GM21619 (cell line): ENCODE measurements around the gene CBARP.

ENCODE experiments used
- ATAC-seq: cut with Tn5 transposase; IDR thresholded peaks from one replicate; pipeline ENCODE4 v1.9.1; 2021; ENCODE audit not compliant: unreplicated experiment

Gene CBARP

DNA sequence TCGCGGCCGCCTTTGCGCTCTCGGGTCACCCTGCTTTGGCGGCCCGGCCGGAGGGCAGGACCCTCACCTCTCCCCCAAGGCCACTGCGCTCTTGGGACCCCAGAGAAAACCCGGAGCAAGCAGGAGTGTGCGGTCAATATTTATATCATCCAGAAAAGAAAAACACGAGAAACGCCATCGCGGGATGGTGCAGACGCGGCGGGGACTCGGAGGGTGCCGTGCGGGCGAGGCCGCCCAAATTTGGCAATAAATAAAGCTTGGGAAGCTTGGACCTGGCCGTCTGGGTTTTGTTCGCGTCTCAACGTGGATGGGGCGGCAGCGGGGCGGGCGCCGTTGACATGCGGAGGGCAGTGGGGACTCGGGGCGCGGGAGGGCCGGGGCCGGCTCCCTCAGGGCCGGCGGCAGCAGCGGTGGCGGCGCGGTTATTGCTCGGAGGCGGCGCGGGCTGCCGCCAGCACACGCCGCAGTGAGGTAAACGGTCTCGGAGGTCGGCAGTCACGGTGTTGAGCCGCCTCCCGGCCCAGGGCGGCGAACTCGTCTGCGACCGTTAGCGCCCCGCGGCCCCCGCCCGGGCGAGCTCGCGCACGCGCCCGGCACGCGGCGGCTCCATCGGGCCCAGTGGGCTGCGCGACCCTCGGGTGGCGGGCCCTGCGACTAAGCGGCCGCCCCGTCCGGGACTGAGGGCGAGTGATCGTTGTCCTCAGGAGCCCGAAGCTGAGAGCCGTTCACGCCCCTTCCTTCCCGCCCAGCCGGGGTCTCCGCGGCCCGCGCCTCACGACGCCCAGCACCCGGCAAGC is 9.4 kb downstream of the CBARP start:
- ATAC-seq: no peak

DNA sequence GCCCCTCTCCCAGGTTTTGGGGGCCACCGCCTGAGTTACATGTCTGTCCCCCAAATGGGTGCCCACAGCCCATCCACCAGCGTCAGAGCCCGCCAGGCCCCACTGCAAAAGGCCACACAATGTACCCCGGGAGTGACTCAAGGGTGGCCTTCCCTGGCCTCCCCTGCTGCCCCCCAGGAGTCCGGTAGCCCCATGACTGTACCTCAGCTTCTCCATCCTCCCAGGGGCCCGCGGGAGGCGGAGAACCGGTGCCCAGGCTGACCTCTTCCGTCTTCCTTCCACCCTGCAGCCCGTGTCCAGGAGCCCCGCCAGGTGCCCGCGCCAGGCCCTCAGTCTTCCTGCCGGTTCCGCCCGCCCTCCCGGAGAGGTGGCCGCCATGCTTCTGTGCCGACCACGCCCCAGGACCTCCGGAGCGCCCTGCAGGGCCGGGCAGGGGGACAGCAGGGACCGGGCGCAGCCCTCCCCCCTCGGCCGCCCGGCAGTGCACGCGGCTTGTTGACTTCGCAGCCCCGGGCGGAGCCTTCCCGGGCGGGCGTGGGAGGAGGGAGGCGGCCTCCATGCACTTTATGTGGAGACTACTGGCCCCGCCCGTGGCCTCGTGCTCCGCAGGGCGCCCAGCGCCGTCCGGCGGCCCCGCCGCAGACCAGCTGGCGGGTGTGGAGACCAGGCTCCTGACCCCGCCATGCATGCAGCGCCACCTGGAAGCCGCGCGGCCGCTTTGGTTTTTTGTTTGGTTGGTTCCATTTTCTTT is 10.3 kb downstream of the CBARP start:
- no peak for ATAC-seq

DNA sequence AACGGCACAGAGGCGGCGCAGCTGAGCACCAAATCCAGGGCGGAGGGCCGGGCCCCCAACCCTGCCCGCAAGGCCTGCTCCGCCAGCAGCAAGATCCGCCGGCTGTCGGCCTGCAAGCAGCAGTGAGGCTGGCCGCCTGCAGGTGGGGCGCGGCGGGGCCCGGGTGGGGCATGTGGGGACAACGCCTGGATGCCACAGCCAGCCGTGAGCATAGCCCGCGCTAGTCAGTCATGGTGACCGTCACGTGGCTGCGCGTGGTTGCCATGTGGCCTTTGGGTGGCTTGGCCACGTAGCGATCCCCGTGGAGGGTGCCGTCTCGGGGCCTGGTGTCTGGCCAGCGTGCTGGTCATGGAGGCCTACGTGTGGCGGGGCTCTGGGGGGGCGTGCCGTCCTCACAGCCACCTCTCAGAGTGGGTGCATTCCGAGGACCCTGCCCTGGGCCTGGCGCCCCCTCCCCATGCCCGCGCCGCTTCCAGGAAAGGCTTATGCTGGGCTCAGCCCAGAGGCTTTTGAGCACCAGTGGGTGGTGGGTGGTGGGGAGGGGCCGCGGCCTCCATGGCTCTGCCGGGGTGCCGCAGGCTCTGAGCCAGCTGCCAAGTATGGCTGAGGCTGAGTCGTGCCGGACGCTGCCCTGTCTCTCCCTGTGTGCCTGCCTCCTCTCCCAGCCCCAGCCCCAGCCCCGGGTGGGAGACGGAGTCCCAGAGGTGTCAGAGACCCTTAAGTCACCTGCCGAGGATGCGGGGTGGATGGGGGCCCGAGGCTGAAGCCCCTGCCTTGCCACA is 11.1 kb downstream of the CBARP start:
- ATAC-seq: no peak

DNA sequence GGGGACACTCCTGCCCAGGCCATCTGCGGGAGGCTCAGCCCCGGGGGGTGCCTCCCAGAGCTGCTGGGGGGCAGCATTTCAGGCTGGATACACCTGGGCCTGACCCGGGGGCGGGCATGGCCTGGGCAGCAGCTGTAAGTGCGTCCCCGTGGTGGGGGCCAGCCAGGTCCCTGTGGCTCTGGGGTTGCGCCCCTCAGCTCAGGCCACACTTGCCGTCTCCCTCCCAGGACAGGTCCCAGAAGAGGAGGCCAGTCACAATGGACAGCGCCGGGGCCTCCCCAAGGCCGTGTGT is 11.6 kb downstream of the CBARP start:
- ATAC-seq: no peak

DNA sequence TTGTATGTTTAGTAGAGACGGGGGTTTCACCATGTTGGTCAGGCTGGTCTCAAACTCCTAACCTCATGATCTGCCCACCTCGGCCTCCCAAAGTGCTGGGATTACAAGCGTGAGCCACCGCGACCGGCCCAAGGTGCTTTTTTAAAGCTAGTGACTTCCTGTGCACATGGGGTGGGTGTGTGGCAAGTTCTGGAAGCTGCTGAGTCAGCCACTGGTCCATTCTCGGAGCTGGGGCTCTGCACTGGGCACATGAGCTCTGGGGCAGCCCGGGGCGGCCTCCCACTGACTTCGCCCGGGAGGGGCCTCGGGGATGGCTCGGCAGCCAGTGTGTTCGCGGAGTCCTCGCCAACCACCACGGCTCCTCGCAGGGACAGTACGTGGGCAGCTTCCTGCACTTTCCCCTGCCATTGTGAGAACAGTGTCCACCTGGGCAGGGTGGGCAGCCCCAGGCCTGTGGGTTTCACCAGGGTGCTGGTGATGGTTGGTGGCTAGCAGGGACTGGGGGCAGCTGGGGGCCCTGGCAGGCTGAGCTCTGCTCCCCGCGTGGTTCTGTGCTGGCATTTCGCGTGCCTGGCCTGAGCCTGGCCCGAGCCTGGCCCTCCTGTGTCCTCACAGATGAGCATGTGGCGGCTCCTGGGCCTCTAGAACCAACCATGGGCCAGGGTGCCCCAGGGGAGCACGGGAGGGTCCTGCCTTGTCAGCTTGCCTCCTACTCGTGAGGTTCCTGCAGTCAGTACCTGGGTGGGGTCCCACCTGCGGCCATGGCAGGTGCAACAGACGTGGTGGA is 12.2 kb downstream of the CBARP start:
- no peak for ATAC-seq

DNA sequence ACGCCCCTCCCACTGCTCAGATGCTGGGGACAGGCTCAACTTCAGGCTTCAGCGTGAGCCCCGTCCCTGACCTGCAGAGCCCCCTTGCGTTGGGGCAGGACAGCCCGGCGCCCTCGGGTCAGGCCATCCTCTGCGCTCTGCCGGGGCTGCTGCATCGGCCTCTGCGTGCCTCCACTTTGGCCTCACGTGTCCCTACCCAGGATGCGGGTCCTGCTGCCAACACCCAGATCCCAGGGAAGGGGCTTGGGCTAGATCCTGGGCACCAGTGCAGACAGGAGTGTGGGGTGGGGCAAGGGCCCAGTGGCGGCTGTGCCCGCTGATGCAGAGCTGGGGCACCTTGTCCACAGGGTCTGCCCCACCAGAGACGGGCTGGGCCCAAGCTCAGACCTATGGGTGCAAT is 13.0 kb downstream of the CBARP start:
- ATAC-seq: no peak

DNA sequence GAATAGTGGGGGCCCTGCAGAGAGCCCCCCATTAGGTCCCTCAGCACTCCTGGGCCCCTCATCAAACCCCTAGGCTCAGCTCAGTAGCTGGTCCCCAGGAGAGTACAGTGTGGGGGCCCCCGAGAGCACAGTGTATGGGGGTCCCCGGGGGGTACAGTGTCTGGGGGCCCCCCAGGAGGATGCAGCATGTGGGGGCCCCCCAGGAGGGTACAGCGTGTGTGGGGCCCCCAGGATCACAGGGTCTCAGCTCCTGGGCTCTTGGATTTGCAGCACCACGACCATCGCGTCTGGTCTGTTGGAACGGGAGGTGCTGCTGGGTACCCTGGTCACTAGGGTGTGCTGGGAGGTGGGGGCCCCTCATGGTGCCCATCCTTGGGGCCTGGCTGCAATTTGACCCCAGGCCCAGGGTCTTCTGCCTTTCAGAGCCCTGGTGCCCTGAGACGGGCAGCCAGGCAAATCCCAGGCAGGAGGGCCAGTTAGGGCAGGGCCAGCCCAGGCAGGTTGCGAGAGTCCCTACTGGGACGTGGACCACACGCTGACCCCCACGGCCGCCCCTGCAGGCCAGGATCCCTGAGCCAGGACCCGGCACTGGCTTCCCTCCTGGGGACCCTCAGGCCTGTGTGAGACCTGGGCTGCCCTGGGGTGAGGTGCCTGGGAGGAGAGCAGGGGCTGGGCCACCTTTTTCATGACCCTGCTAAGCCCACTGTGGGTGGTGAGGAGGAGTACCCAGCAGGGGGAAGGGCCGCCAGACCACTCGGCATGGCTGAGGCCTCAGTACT is 13.6 kb downstream of the CBARP start:
- no peak for ATAC-seq

DNA sequence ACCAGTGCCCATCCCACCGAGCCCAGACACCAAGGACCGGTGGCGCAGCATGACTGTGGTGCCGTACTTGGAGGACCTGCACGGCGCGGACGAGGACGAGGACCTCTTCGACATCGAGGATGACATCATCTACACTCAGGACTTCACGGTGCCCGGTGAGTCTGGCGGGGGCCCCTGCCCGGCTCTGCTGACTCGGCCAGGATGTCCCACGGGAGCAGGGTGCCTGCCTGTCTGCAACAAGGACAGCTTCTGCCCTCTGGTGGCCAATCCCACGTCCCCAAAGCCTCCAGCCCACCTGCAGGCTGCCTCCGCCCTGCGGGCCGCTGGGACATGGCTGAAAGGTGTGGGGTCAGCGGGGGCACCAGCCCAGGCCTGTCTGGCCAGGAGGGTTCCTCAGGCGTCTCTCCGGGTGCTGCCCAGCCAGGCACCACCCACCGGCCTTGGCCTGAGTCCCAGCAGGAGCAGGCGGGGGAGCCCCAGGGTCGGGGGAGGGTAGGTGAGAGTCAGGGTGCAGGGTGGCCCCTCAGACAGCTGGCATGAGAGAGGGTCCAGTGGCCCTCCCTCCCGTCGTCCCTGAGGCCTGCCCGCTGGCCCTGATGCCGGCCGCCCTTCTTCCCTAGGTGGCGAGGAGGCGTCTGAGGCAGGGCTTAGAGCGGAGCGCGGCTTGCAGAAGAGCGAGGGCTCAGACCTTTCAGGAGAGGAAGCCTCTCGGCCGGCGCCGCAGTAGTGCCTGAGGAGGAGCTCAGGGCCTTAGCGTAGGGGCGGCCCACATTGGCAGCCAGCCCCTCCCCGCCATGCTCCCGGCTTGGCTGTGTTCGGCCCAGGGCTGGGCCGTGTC is 14.6 kb downstream of the CBARP start:
- no peak for ATAC-seq

DNA sequence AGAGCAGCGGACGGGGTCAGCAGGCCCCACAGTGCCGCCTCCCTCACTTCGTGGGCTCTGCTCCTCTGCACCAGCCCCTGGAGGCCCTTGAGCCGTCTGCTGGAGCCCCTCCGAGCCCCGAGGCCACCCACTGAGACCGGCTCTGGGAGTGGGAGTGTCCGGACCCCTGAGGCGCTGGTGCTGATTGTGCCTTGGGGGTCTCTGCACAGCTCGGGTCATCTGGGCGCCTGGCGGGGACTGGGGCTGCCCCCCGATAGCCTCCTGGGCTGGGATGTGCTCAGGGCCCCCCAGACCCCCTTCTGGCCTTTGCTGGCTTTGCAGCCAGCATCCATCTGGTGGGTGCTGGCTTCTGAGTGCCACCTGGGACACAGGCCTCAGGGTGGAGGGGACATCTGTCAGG is 15.4 kb downstream of the CBARP start:
- no peak for ATAC-seq

DNA sequence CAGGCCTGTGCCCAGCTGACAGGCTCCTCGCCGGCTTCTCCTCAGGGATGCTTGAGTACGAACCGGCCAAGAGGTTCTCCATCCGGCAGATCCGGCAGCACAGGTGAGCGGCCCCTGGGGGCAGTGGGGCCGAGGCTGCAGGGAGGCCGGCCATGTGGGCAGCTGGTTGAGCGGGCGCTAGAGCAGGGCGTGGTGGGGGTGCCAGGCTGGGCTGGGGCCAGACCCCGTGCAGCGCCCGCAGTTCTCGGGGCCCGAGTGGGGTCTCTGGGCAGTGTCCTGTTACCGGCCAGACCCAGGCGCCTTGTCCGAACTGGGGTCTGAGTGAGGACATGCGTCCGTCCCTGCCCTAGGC is 15.9 kb downstream of the CBARP start:
- ATAC-seq: no peak

DNA sequence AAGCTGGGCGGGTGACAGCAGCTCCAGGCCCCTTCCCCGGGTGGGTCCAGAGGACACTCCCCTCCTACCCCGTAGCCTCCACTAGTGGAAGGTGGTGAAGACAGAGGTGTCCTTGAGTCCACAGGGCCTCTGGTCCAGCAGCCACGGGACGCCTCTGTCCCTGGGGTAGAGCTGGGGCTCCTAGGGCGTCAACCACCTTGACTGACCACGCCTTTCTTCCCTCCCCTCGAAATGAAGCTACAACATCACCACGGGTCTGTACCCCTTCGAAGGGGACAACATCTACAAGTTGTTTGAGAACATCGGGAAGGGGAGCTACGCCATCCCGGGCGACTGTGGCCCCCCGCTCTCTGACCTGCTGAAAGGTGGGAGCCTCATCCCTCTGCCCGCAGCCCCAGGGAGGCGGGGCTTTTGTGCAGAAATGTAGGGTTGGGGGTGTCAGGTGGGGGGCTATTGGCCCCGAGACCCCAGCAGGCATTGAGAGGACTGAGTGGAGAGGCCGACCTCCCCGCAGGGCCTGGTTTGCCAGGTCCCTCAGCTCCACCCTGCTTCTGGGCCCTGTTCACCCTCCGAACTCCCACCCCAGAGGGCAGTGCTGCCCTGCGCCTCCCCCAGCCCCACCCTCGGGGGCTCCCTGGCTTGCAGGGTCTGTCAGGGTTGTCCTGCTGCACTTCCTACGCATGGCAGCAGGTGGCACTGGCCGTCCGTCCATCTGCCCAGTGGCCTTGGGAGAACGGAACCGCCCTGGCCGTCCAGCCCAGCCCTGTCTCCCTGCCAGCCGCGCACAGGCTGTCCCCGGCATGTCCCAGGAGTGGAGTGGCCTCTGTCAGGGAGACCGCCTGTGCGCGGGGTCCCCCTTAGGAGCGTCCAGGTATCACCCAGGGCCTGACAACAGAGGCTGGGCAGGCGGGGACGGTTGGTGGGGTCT is 16.6 kb downstream of the CBARP start:
- no peak for ATAC-seq

DNA sequence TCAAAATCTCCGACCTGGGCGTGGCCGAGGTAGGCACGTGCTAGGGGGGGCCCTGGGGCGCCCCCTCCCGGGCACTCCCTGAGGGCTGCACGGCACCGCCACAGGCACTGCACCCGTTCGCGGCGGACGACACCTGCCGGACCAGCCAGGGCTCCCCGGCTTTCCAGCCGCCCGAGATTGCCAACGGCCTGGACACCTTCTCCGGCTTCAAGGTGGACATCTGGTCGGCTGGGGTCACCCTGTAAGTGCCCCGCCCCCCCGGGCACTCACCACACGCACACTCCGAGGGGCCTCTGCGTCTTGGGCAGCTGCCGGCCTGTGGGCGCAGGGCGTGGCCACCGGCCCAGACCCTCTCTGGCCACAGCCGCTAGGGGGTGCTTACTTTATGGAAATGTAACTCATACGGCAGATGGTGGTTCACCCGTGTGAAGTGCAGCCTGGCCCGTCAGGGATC is 17.3 kb downstream of the CBARP start:
- ATAC-seq: no peak

DNA sequence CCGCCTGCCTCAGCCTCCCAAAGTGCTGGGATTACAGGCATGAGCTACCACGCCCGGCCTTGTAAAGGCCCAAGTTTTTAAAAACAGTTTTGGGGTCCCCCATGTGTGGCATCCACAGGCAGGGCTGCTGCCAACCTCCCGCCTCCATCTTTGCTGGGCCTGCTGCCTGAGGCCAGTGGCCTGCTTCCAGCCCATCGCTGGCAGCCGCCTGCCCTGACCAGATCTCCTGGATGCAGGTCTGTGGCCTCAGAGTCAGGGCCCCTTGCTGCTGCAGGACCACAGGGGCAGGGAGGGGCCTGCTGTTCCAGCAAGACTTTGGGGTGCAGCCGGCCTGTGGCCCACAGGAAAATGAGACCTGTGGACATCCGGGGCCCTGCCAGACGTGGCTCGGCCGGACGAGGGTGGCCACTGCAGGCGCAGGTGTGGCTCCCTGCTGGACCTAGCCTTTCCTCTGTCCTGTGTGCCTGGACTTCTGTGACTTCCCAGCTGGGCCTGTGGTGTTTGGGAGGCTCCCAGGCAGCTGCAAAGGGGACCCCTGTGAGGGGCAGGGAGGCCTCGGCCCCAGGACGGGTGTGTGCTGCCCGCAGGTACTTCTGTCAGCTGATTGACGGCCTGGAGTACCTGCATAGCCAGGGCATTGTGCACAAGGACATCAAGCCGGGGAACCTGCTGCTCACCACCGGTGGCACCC is 17.9 kb downstream of the CBARP start:
- ATAC-seq: no peak

DNA sequence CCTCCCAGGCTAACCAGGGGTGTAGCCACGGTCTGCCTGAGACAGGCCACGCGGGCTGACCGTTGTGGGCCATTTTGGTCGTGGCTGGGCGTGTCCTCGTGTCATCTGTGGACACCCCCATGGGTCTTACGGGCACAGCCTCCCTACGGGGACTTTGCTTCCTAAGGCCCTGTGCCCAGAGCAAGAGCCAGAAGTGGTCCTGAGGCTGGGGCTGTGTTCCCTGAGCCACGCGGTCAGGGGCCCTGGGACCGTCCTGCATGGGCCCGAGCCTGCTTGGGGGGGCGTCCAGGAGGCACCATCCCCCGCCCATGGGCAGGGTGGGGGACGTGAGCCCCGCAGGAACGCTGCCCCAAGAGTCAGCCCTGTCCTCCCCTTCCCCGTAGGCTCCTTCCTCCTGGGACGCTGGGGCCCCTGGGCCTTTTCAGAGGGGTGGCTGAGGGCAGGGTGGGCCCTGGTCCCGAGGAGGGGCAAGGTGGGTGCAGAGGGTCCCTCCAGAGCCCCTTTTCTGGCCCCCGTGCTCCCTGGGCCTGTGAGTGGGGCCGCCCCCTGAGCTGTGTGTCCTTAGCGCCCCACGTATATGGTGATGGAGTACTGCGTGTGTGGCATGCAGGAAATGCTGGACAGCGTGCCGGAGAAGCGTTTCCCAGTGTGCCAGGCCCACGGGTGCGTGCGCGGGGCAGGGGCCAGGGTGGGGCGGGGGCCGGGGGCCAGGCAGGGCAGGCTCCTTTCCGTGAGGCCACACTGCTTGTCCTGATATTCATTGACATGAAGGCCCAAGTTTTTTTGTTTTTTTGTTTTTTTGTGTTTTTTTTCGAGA is 18.8 kb downstream of the CBARP start:
- no peak for ATAC-seq

DNA sequence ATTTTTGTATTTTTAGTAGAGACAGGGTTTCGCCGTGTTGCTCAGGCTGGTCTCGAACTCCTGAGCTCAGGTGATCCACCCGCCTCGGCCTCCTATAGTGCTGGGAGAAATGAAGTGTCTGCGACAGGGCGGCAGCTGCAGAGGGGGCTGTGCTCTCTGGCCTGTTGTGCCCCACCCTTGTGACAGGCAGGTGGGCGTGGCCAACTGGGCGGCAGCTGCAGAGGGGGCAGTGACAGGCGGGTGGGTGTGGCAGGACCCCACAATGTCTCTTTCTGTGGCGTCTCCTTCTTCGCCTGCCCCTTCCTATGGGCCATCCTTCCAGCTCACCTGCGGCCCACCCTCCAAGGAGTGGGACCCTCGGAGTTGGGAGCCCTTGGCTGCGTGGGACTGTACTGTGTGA is 20.4 kb downstream of the CBARP start:
- no peak for ATAC-seq

DNA sequence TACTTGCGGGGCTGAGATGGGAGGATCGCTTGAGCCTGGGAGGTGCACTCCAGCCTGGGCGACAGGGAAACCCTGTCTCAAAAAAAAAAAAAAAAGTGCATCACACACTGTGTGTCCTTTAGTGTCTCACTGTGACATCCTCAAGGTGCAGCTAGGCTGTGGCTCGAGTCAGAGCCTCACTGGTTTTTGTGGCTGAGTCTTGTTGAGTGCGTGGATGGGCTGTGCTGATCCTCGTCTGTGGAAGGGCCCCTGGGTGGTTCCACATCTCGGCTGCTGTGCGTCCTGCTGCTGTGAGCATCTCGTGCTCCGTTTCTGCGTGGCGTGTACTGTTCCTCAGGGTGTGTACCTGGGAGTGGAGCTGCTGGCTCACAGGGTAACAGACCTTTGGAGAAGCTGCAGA is 21.0 kb downstream of the CBARP start:
- no peak for ATAC-seq
